ENCODE data around the gene COL12A1.

Gene COL12A1

DNA sequence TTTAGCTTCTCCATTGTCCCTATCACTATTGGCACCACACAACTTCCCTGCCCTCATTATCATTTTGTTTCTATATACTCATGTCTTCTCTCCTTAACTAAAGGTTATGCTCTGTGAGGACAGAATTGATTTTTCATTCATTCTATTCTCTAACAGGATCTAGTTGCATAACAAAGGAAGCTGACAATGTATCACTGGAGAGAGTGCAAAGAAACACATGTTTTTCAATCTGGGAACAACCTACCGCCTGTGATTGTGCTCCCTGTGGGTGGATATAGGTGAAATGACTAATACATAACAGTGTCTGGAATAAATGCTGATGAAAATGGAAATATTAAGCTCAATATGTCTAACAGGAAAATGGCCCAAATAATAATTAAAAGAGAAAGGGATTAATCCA, 56.6 kb downstream of the COL12A1 start:
- H3K4me1 ChIP-seq (ENCODE audit: control insufficient read depth in 5 of 5, insufficient read depth in 5 of 5, low read length in 5 of 5) = peaks cover 0 to 20% (median 4%) of the 10 kb centered on the region in 5 donors
- H3K9me3 ChIP-seq (ENCODE audit: control insufficient read depth in 5 of 5, low read length in 5 of 5) = no peaks in the 10 kb centered on the region
- no peaks in the 10 kb centered on the region for H3K27me3 ChIP-seq (ENCODE audit: control insufficient read depth in 5 of 5, insufficient read depth in 4 of 5, low read length in 5 of 5)
- H3K9ac ChIP-seq (ENCODE audit: low read length in 5 of 5) = peak overlapping the region in 1 of 5 donors; percentile 0
- no peak overlapping the region for H3K4me3 ChIP-seq (ENCODE audit: low read depth in 1 of 5, low read length in 5 of 5)
- H3K27ac ChIP-seq (ENCODE audit: low read depth, low read length) = peak overlapping the region; percentile 66
- peaks cover 14 to 32% (median 16%) of the 10 kb centered on the region in 5 donors for H3K36me3 ChIP-seq (ENCODE audit: control insufficient read depth in 5 of 5, insufficient read depth in 5 of 5, low read length in 5 of 5)

DNA sequence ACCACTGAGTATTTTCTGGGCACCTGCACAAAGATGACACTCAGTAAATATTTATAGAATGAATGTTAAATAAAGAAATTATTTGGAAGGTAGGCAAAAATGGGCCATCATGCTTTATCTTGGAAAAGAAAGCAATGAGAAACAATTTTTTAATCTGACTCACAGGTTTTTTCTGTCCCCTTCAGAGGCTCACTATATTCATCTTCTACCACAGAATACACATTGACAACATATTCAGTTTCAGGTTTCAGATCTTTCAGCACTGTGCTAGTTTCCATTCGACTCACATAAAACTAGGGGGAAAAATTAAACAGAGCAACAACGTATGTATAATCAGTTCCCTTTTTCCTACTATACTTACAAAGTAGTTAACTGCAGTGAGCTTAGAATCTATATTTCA, 58.3 kb downstream of the COL12A1 start:
- H3K4me3 ChIP-seq (ENCODE audit: low read depth in 1 of 5, low read length in 5 of 5) = no peak overlapping the region
- H3K27me3 ChIP-seq (ENCODE audit: control insufficient read depth in 5 of 5, insufficient read depth in 4 of 5, low read length in 5 of 5) = no peaks in the 10 kb centered on the region
- H3K27ac ChIP-seq (ENCODE audit: low read depth, low read length) = no peak overlapping the region
- no peaks in the 10 kb centered on the region for H3K9me3 ChIP-seq (ENCODE audit: control insufficient read depth in 5 of 5, low read length in 5 of 5)
- peaks cover 0 to 24% (median 4%) of the 10 kb centered on the region in 5 donors for H3K4me1 ChIP-seq (ENCODE audit: control insufficient read depth in 5 of 5, insufficient read depth in 5 of 5, low read length in 5 of 5)
- H3K9ac ChIP-seq (ENCODE audit: low read length in 5 of 5) = no peak overlapping the region
- H3K36me3 ChIP-seq (ENCODE audit: control insufficient read depth in 5 of 5, insufficient read depth in 5 of 5, low read length in 5 of 5) = peaks cover 14 to 38% (median 16%) of the 10 kb centered on the region in 5 donors

DNA sequence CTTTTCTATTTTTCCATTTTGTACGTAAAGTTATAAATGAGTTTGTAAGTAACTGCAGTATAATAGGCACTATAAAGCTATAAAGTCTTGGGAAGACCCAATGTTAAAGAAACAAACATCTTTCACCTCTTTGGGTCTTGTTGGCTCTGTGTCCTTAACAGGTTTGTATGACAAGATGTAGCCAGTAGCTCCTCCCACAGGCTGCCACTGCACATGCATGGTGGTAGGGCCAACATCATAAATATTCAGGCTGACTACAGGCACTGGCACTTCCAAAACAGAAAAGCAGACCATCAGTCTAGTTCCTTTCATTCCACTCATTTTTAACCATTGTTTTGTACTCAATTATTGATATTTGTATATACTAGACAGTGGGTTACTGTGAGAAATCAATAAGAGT, 59.9 kb downstream of the COL12A1 start:
- H3K27ac ChIP-seq (ENCODE audit: low read depth, low read length) = no peak overlapping the region
- peaks cover 16 to 39% (median 17%) of the 10 kb centered on the region in 5 donors for H3K36me3 ChIP-seq (ENCODE audit: control insufficient read depth in 5 of 5, insufficient read depth in 5 of 5, low read length in 5 of 5)
- H3K4me1 ChIP-seq (ENCODE audit: control insufficient read depth in 5 of 5, insufficient read depth in 5 of 5, low read length in 5 of 5) = peaks cover 0 to 25% (median 4%) of the 10 kb centered on the region in 5 donors
- H3K9ac ChIP-seq (ENCODE audit: low read length in 5 of 5) = no peak overlapping the region
- no peaks in the 10 kb centered on the region for H3K27me3 ChIP-seq (ENCODE audit: control insufficient read depth in 5 of 5, insufficient read depth in 4 of 5, low read length in 5 of 5)
- H3K4me3 ChIP-seq (ENCODE audit: low read depth in 1 of 5, low read length in 5 of 5) = no peak overlapping the region
- no peaks in the 10 kb centered on the region for H3K9me3 ChIP-seq (ENCODE audit: control insufficient read depth in 5 of 5, low read length in 5 of 5)

DNA sequence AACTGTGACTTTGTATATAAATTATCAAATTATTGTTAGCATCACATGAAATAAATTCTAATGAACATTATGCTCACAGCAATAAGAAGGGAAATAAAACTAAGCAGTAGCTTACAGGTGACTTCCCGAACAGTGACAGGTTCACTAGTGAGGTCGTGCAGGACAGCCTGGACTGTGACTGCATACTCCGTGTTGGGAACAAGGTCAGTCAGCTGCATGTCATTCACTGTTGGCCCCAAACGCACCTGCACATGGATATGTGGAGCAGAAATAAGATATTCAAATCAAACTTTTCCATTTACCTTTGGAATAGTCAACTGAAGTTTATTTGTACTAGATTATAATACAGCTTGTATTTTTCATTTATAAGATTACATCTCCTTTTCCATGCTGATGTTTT, 60.6 kb downstream of the COL12A1 start:
- H3K4me3 ChIP-seq (ENCODE audit: low read depth in 1 of 5, low read length in 5 of 5) = no peak overlapping the region
- H3K4me1 ChIP-seq (ENCODE audit: control insufficient read depth in 5 of 5, insufficient read depth in 5 of 5, low read length in 5 of 5) = peaks cover 0 to 17% (median 4%) of the 10 kb centered on the region in 5 donors
- H3K9me3 ChIP-seq (ENCODE audit: control insufficient read depth in 5 of 5, low read length in 5 of 5) = no peaks in the 10 kb centered on the region
- peaks cover 16 to 40% (median 19%) of the 10 kb centered on the region in 5 donors for H3K36me3 ChIP-seq (ENCODE audit: control insufficient read depth in 5 of 5, insufficient read depth in 5 of 5, low read length in 5 of 5)
- no peaks in the 10 kb centered on the region for H3K27me3 ChIP-seq (ENCODE audit: control insufficient read depth in 5 of 5, insufficient read depth in 4 of 5, low read length in 5 of 5)
- H3K27ac ChIP-seq (ENCODE audit: low read depth, low read length) = no peak overlapping the region
- H3K9ac ChIP-seq (ENCODE audit: low read length in 5 of 5) = no peak overlapping the region

DNA sequence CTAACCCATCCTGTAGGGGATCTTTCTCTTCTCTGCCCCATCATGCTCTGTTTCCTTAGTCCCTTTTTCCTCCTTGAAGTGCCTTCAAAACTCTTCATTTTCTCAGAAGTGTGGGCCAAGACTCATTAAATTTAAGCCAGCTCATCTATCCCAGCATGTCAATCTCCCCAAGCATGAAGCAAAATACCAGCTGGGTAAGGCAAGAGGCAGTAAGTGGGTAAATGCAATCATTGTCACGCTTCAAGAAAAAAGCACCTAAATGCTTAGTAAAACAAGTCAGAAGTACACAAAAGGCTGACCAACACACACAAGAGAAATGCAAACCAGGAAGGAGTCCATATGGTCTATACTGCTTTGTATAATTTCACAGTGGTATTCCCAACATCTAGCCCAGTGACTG, 61.5 kb downstream of the COL12A1 start:
- H3K36me3 ChIP-seq (ENCODE audit: control insufficient read depth in 5 of 5, insufficient read depth in 5 of 5, low read length in 5 of 5) = peaks cover 16 to 41% (median 19%) of the 10 kb centered on the region in 5 donors
- H3K9me3 ChIP-seq (ENCODE audit: control insufficient read depth in 5 of 5, low read length in 5 of 5) = no peaks in the 10 kb centered on the region
- H3K4me3 ChIP-seq (ENCODE audit: low read depth in 1 of 5, low read length in 5 of 5) = no peak overlapping the region
- H3K4me1 ChIP-seq (ENCODE audit: control insufficient read depth in 5 of 5, insufficient read depth in 5 of 5, low read length in 5 of 5) = peaks cover 0 to 16% (median 4%) of the 10 kb centered on the region in 5 donors
- H3K9ac ChIP-seq (ENCODE audit: low read length in 5 of 5) = no peak overlapping the region
- no peak overlapping the region for H3K27ac ChIP-seq (ENCODE audit: low read depth, low read length)
- H3K27me3 ChIP-seq (ENCODE audit: control insufficient read depth in 5 of 5, insufficient read depth in 4 of 5, low read length in 5 of 5) = no peaks in the 10 kb centered on the region

DNA sequence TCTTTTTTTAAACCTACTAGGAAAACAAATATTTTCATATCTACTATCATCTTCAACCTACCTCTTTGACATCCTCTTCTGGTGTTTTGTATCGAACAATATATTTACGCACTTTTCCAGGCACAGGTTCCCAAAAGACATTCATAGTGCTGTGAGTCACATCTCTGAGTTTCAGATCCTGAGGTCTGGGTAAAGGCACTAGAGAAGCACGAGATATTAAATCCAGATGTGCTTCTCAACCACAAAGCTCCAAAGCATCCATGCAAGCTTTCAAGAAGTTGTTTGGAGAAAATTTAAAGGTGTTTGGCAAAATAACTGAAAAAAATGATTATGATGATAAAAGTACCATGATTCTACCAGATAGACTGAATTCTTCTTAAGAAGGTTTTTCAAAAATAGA, 62.7 kb downstream of the COL12A1 start:
- no peak overlapping the region for H3K9ac ChIP-seq (ENCODE audit: low read length in 5 of 5)
- H3K4me3 ChIP-seq (ENCODE audit: low read depth in 1 of 5, low read length in 5 of 5) = no peak overlapping the region
- no peak overlapping the region for H3K27ac ChIP-seq (ENCODE audit: low read depth, low read length)
- peaks cover 16 to 49% (median 24%) of the 10 kb centered on the region in 5 donors for H3K36me3 ChIP-seq (ENCODE audit: control insufficient read depth in 5 of 5, insufficient read depth in 5 of 5, low read length in 5 of 5)
- H3K9me3 ChIP-seq (ENCODE audit: control insufficient read depth in 5 of 5, low read length in 5 of 5) = no peaks in the 10 kb centered on the region
- H3K27me3 ChIP-seq (ENCODE audit: control insufficient read depth in 5 of 5, insufficient read depth in 4 of 5, low read length in 5 of 5) = no peaks in the 10 kb centered on the region
- peaks cover 0 to 6% (median 0%) of the 10 kb centered on the region in 5 donors for H3K4me1 ChIP-seq (ENCODE audit: control insufficient read depth in 5 of 5, insufficient read depth in 5 of 5, low read length in 5 of 5)

DNA sequence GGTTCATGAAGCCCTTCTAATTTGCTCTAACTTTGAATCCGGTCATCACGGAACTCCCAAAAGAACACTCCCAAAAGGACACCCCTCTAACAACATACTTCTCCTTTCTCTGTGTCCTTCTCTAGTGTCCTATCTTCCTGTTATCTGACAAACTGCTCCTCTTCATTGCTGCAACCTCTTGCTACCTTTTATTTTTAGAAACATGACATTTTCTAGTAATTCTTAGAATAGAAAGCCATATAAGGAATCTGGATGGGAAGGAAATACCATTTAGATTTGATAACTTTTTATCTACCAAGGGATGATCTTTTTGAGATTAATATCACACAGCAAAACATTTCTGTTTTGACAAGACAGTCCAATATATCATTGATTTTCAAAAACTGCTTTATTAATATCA, 63.1 kb downstream of the COL12A1 start:
- Histone ChIP-seq H3K27me3 (ENCODE audit: control insufficient read depth in 5 of 5, insufficient read depth in 4 of 5, low read length in 5 of 5) (no peaks in the 10 kb centered on the region), H3K27ac (ENCODE audit: low read depth, low read length) (no peak overlapping the region), H3K4me3 (ENCODE audit: low read depth in 1 of 5, low read length in 5 of 5) (no peak overlapping the region)

DNA sequence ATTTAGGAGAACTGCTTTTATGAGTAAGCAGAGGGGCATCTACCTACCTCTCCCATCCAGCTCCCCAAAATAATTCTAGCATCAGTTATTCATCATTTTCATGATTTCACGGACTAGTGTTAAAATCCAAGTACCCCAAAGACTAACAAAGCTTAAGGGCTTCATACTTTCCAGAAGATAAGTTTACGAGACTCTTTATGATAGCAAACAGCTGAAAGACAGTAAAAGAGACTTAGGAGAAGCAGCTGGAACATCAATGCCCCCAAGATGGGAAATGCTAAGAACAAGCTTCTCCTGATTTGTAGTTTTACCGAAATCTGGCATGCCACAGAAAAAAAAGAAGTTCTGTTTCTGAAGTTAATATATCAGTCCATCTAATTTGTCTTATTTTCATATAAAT, 70.0 kb downstream of the COL12A1 start:
- Histone ChIP-seq H3K4me3 (ENCODE audit: low read depth in 1 of 5, low read length in 5 of 5) (no peak overlapping the region), H3K36me3 (ENCODE audit: control insufficient read depth in 5 of 5, insufficient read depth in 5 of 5, low read length in 5 of 5) (peaks cover 7 to 69% (median 22%) of the 10 kb centered on the region in 5 donors), H3K27me3 (ENCODE audit: control insufficient read depth in 5 of 5, insufficient read depth in 4 of 5, low read length in 5 of 5) (no peaks in the 10 kb centered on the region), H3K9me3 (ENCODE audit: control insufficient read depth in 5 of 5, low read length in 5 of 5) (no peaks in the 10 kb centered on the region), H3K9ac (ENCODE audit: low read length in 5 of 5) (no peak overlapping the region), H3K27ac (ENCODE audit: low read depth, low read length) (no peak overlapping the region), H3K4me1 (ENCODE audit: control insufficient read depth in 5 of 5, insufficient read depth in 5 of 5, low read length in 5 of 5) (no peaks in the 10 kb centered on the region)

More for the DNA sequence above, 63.1 kb downstream of the COL12A1 start:
- Histone ChIP-seq H3K9ac (ENCODE audit: low read length in 5 of 5) (no peak overlapping the region), H3K9me3 (ENCODE audit: control insufficient read depth in 5 of 5, low read length in 5 of 5) (no peaks in the 10 kb centered on the region), H3K4me1 (ENCODE audit: control insufficient read depth in 5 of 5, insufficient read depth in 5 of 5, low read length in 5 of 5) (peaks cover 0 to 6% (median 0%) of the 10 kb centered on the region in 5 donors), H3K36me3 (ENCODE audit: control insufficient read depth in 5 of 5, insufficient read depth in 5 of 5, low read length in 5 of 5) (peaks cover 16 to 51% (median 27%) of the 10 kb centered on the region in 5 donors)

DNA sequence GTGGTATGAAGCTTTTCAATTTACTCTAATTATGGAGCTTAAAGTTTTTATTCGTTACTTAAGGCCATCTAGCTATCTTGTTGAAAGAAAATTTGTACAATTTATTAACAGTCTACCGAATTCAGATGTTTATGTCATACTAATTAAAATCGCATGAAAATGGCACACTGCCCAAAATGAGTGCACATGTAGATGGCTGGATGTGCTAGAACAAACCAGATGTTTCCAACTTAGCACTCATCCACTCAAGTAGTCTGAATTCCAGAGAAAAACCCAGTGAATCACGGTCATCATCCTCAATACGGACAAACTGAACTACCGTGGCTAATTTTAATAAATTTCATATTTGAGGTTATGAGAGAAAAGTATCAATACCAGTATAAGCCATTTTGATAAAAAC, 70.4 kb downstream of the COL12A1 start:
- Histone ChIP-seq H3K27me3 (ENCODE audit: control insufficient read depth in 5 of 5, insufficient read depth in 4 of 5, low read length in 5 of 5) (no peaks in the 10 kb centered on the region), H3K4me3 (ENCODE audit: low read depth in 1 of 5, low read length in 5 of 5) (no peak overlapping the region), H3K36me3 (ENCODE audit: control insufficient read depth in 5 of 5, insufficient read depth in 5 of 5, low read length in 5 of 5) (peaks cover 10 to 65% (median 24%) of the 10 kb centered on the region in 5 donors), H3K27ac (ENCODE audit: low read depth, low read length) (no peak overlapping the region), H3K4me1 (ENCODE audit: control insufficient read depth in 5 of 5, insufficient read depth in 5 of 5, low read length in 5 of 5) (peaks cover 0 to 2% (median 0%) of the 10 kb centered on the region in 5 donors), H3K9ac (ENCODE audit: low read length in 5 of 5) (no peak overlapping the region), H3K9me3 (ENCODE audit: control insufficient read depth in 5 of 5, low read length in 5 of 5) (no peaks in the 10 kb centered on the region)

DNA sequence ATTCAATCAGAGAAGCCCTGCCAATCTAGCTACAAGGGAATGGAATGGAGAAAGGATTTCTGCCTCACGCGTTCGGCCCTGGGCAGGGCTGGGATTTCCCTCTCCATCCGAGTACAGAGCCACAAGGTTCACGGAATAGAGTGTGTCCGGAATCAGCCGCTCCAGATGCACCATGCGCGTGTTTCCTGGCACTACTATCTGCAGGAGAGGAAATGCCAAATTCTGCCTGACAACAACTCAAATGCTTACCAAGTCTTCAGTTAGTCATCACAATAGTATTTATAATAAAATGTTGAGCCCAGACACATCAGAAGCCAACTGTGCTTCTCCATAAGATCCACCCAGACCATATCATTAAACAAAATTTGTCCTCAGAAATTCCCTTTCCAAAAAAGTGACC, 75.1 kb downstream of the COL12A1 start:
- Histone ChIP-seq H3K4me3 (ENCODE audit: low read depth in 1 of 5, low read length in 5 of 5) (no peak overlapping the region), H3K27me3 (ENCODE audit: control insufficient read depth in 5 of 5, insufficient read depth in 4 of 5, low read length in 5 of 5) (no peaks in the 10 kb centered on the region), H3K9me3 (ENCODE audit: control insufficient read depth in 5 of 5, low read length in 5 of 5) (no peaks in the 10 kb centered on the region), H3K27ac (ENCODE audit: low read depth, low read length) (peak overlapping the region; percentile 39), H3K36me3 (ENCODE audit: control insufficient read depth in 5 of 5, insufficient read depth in 5 of 5, low read length in 5 of 5) (peaks cover 14 to 64% (median 26%) of the 10 kb centered on the region in 5 donors), H3K9ac (ENCODE audit: low read length in 5 of 5) (no peak overlapping the region), H3K4me1 (ENCODE audit: control insufficient read depth in 5 of 5, insufficient read depth in 5 of 5, low read length in 5 of 5) (peaks cover 0 to 2% (median 0%) of the 10 kb centered on the region in 5 donors)
